ENCODE results near the gene TBX1. TPM values are rescaled to one million over a fixed set of nuclear protein-coding genes. Genes with fewer than 3 reads are reported as not detected.

TBX1 gene
- total RNA-seq, 1 donor from 2014 or later, result 24.2 TPM

- H3K4me1 Mint-ChIP-seq (ENCODE audit: unreplicated experiment), result peaks cover 25% of the 10 kb centered on the region
- H3K9me3 Mint-ChIP-seq (ENCODE audit: unreplicated experiment), result no peaks in the 10 kb centered on the region
- H3K27ac Mint-ChIP-seq (ENCODE audit: unreplicated experiment), result peak overlapping the region; percentile 89
- peaks cover 13% of the 10 kb centered on the region for H3K27me3 Mint-ChIP-seq (ENCODE audit: unreplicated experiment)
- no peak for DNase-seq (ENCODE audit: extremely low spot score, unreplicated experiment)
- H3K4me3 Mint-ChIP-seq (ENCODE audit: unreplicated experiment), result peak overlapping the region; percentile 88
- no peak for TF ChIP-seq CTCF (IDR thresholded peaks at IDR 0.05)
- no peaks in the 10 kb centered on the region for H3K36me3 Mint-ChIP-seq (ENCODE audit: unreplicated experiment)
These were observed 1.0 kb upstream of the TBX1 start for GRCh38 chr22:19759427-19760057.

- peaks cover 7% of the 10 kb centered on the region for H3K27me3 Mint-ChIP-seq (ENCODE audit: unreplicated experiment)
- peak overlapping the region; percentile 79 for H3K4me3 Mint-ChIP-seq (ENCODE audit: unreplicated experiment)
- no peak for DNase-seq (ENCODE audit: extremely low spot score, unreplicated experiment)
- TF ChIP-seq CTCF (IDR thresholded peaks at IDR 0.05), result no peak
- H3K9me3 Mint-ChIP-seq (ENCODE audit: unreplicated experiment), result no peaks in the 10 kb centered on the region
- peaks cover 6% of the 10 kb centered on the region for H3K36me3 Mint-ChIP-seq (ENCODE audit: unreplicated experiment)
- peaks cover 27% of the 10 kb centered on the region for H3K4me1 Mint-ChIP-seq (ENCODE audit: unreplicated experiment)
- peak overlapping the region; percentile 83 for H3K27ac Mint-ChIP-seq (ENCODE audit: unreplicated experiment)
These were observed 560 bp downstream of the TBX1 start for GRCh38 chr22:19760951-19761724.

- Mint-ChIP-seq H3K9me3 (ENCODE audit: unreplicated experiment) (no peaks in the 10 kb centered on the region), H3K4me1 (ENCODE audit: unreplicated experiment) (peaks cover 24% of the 10 kb centered on the region), H3K36me3 (ENCODE audit: unreplicated experiment) (peaks cover 6% of the 10 kb centered on the region), H3K4me3 (ENCODE audit: unreplicated experiment) (peak overlapping the region; percentile 79), H3K27ac (ENCODE audit: unreplicated experiment) (peak overlapping the region; percentile 83), H3K27me3 (ENCODE audit: unreplicated experiment) (peaks cover 5% of the 10 kb centered on the region)
- no peak for TF ChIP-seq CTCF (IDR thresholded peaks at IDR 0.05)
- DNase-seq (ENCODE audit: extremely low spot score, unreplicated experiment), result no peak
These were observed 1.4 kb downstream of the TBX1 start for GRCh38 chr22:19761725-19762567.

GRCh38 chr22:19762568-19763457 lies 2.2 kb downstream of the TBX1 start:
- H3K9me3 Mint-ChIP-seq (ENCODE audit: unreplicated experiment), result no peaks in the 10 kb centered on the region
- H3K4me1 Mint-ChIP-seq (ENCODE audit: unreplicated experiment), result peaks cover 17% of the 10 kb centered on the region
- peaks cover 5% of the 10 kb centered on the region for H3K27me3 Mint-ChIP-seq (ENCODE audit: unreplicated experiment)
- peak overlapping the region; percentile 79 for H3K4me3 Mint-ChIP-seq (ENCODE audit: unreplicated experiment)
- peaks cover 6% of the 10 kb centered on the region for H3K36me3 Mint-ChIP-seq (ENCODE audit: unreplicated experiment)
- H3K27ac Mint-ChIP-seq (ENCODE audit: unreplicated experiment), result peak overlapping the region; percentile 42
- TF ChIP-seq CTCF (IDR thresholded peaks at IDR 0.05), result no peak
- DNase-seq (ENCODE audit: extremely low spot score, unreplicated experiment), result no peak
